Adrenal gland (tissue), 12 donors: ENCODE results near the gene PLCG2. TPM values are rescaled to one million over a fixed set of nuclear protein-coding genes. Genes with fewer than 3 reads are reported as not detected.
A peak's percentile ranks its signal among the peaks of the same experiment; 100 is the strongest.
"Not testable (repeated sequence)": the region's sequence is repeated elsewhere in the genome, so short reads cannot be mapped to it uniquely, and the experiment has no call there.

ENCODE experiments used
- DNase-seq, 7 donors: peaks; one replicate each; pipeline ENCODE4 v3.0.0-alpha.2; 2019 to 2020
- H3K27ac ChIP-seq, 5 donors: fragments of 200-600 bp; sonication (generic) in 4 of 5; 1 replicate in 3 of 5; 2 replicates in 2 of 5; pipeline versions ENCODE4 v1.5.1 to v1.8.0; 2016 to 2020; ENCODE audit warnings: mild to moderate bottlenecking in 1 of 5
- H3K27me3 ChIP-seq: fragments of 200-600 bp; 2 replicates; pipeline ENCODE4 v1.8.0; 2021
- H3K36me3 ChIP-seq, 2 donors: fragments of 200-600 bp; replicated peaks in 1 of 2; 1 replicate in 1 of 2; 2 replicates in 1 of 2; pipeline versions ENCODE4 v1.5.1 to v1.8.0; 2018 to 2022
- H3K4me1 ChIP-seq, 2 donors: fragments of 200-600 bp; replicated peaks in 1 of 2; 1 replicate in 1 of 2; 2 replicates in 1 of 2; pipeline versions ENCODE4 v1.5.1 to v1.8.0; 2018 to 2021
- H3K4me3 ChIP-seq, 4 donors: fragments of 200-600 bp; sonication (generic) in 3 of 4; one replicate each; pipeline ENCODE4 v1.5.1; 2016 to 2018
- H3K9me3 ChIP-seq, 3 donors: fragments of 200-600 bp; sonication (generic) in 1 of 3; replicated peaks in 1 of 3; 1 replicate in 2 of 3; 2 replicates in 1 of 3; pipeline versions ENCODE4 v1.5.1 to v1.8.0; 2016 to 2021
- CTCF ChIP-seq, 6 experiments: fragments of 450-650 bp in 4 of 6; fragments of 200-600 bp in 2 of 6; sonication (generic) in 1 of 6; IDR thresholded peaks; 1 replicate in 5 of 6; 2 replicates in 1 of 6; pipeline versions ENCODE4 v1.5.1 to v1.8.0; 2016 to 2021; ENCODE audit warnings: antibody characterized with exemption in 6 of 6, mild to moderate bottlenecking in 2 of 6, moderate library complexity in 1 of 6
- POLR2A ChIP-seq, 2 donors: fragments of 450-650 bp; IDR thresholded peaks; one replicate each; pipeline ENCODE4 v1.6.1; 2017; ENCODE audit warnings: antibody characterized with exemption in 2 of 2, mild to moderate bottlenecking in 2 of 2, moderate library complexity in 1 of 2
- WGBS, 4 donors: extraction: QIAGEN DNeasy Blood & Tissue Kit in 2 of 4; methylation state at CpG; one replicate each; pipeline versions ENCODE4 v1.1.5 to v1.1.7; 2013 to 2017; 5-methylcytosine and 5-hydroxymethylcytosine counted together
- intact Hi-C, 2 donors: fragments of 100-400 bp; cut with DNase I; formaldehyde crosslinking; loops; one replicate each; pipeline versions ENCODE4 v1.14.1 to v1.15.0; 2022 to 2023
- polyA plus RNA-seq, 3 donors: library from polyadenylated mRNA; stranded (reverse); fragments of 200-250 nt in 2 of 3; fragments of 350-450 nt in 1 of 3; fragmentation: Illumina TruSeq in 1 of 3; extraction: RNeasy Lipid Tissue Mini Kit (QIAGEN cat#74804) in 1 of 3; gene quantifications; one replicate each; pipeline ENCODE4 v1.2.3, GENCODE V29; 2013 to 2014
- total RNA-seq, 9 donors: library from RNA; depleted of rRNA in 4 of 9; stranded (reverse); fragments of >200 nt in 4 of 9; fragments of 120-200 nt in 1 of 9; fragmentation: NEBNext Ultra II Directional in 1 of 9; extraction: Animal tissue kit (Norgen Biotek cat#: 25700) in 1 of 9; gene quantifications; one replicate each; pipeline versions ENCODE4 v1.1.0 to v1.2.4, GENCODE V29; 2013 to 2023
- donor health status: healthy with polysubstance abuse.
- donor health status: Bipolar disorder and iron deficiency.
- donor health status: DM: yes; HTN: yes; CAD: no.
- donor health status: DM: no; HTN: no; CAD: no.
- donor health status: DM: no; HTN: no; CAD: no.
- donor health status: DM: yes; HTN: yes; CAD: no.

The PLCG2 gene
- total and polyA plus RNA-seq, 12 donors, result 4.8 to 47.6 (median 10.9) TPM

GRCh38 chr16:81796583-81797346, 17.7 kb downstream of the PLCG2 start:
- Histone ChIP-seq H3K4me1 (peaks cover 0 to 10% of the 10 kb centered on the region in 2 donors), H3K36me3 (no peaks in the 10 kb centered on the region), H3K4me3 (no peak overlapping the region), H3K9me3 (no peaks in the 10 kb centered on the region), H3K27me3 (no peaks in the 10 kb centered on the region), H3K27ac (no peak overlapping the region)
- DNase-seq, result no peak
- intact Hi-C loops, result no loop called here
- TF ChIP-seq CTCF (IDR thresholded peaks at IDR 0.05), result no peak
- no peak for TF ChIP-seq POLR2A (IDR thresholded peaks at IDR 0.05)
- 73 to 88% (median 86%) methylated on average over 10 of the region's 10 CpGs for WGBS, 4 donors

GRCh38 chr16:81797443-81797842, 18.4 kb downstream of the PLCG2 start:
- intact Hi-C loops, result no loop called here
- no peaks in the 10 kb centered on the region for H3K27me3 ChIP-seq
- H3K27ac ChIP-seq, result no peak overlapping the region
- TF ChIP-seq CTCF (IDR thresholded peaks at IDR 0.05) (no peak), POLR2A (IDR thresholded peaks at IDR 0.05) (no peak)
- WGBS, 4 donors, result 68 to 76% (median 74%) methylated on average over 6 of the region's 6 CpGs
- H3K36me3 ChIP-seq, result no peaks in the 10 kb centered on the region
- peak in 2 of 7 donors; percentile 30 to 62 for DNase-seq
- peaks cover 0 to 10% of the 10 kb centered on the region in 2 donors for H3K4me1 ChIP-seq
- no peaks in the 10 kb centered on the region for H3K9me3 ChIP-seq
- no peak overlapping the region for H3K4me3 ChIP-seq

GRCh38 chr16:81798311-81799137, 19.4 kb downstream of the PLCG2 start:
- Histone ChIP-seq H3K27ac (no peak overlapping the region), H3K4me1 (peaks cover 0 to 10% of the 10 kb centered on the region in 2 donors), H3K27me3 (no peaks in the 10 kb centered on the region), H3K4me3 (no peak overlapping the region), H3K9me3 (no peaks in the 10 kb centered on the region), H3K36me3 (no peaks in the 10 kb centered on the region)
- WGBS, 4 donors, result 56 to 63% (median 62%) methylated on average over 13 to 14 of the region's 14 CpGs
- intact Hi-C loops, result no loop called here
- TF ChIP-seq POLR2A (IDR thresholded peaks at IDR 0.05), result no peak
- no peak for TF ChIP-seq CTCF (IDR thresholded peaks at IDR 0.05)
- no peak for DNase-seq

GRCh38 chr16:81799138-81799504, 20.0 kb downstream of the PLCG2 start:
- no peak overlapping the region for H3K4me3 ChIP-seq
- intact Hi-C loops, result no loop called here
- peaks cover 0 to 10% of the 10 kb centered on the region in 2 donors for H3K4me1 ChIP-seq
- TF ChIP-seq POLR2A (IDR thresholded peaks at IDR 0.05) (no peak), CTCF (IDR thresholded peaks at IDR 0.05) (no peak)
- no peaks in the 10 kb centered on the region for H3K9me3 ChIP-seq
- H3K27me3 ChIP-seq, result no peaks in the 10 kb centered on the region
- 73 to 88% (median 84%) methylated on average over 2 of the region's 2 CpGs for WGBS, 4 donors
- H3K27ac ChIP-seq, result no peak overlapping the region
- H3K36me3 ChIP-seq, result no peaks in the 10 kb centered on the region
- no peak for DNase-seq

GRCh38 chr16:81801724-81802123, 22.6 kb downstream of the PLCG2 start:
- WGBS, 4 donors, result 84 to 98% (median 91%) methylated on average over 5 of the region's 5 CpGs
- H3K36me3 ChIP-seq, DNase-seq, H3K4me1 ChIP-seq, H3K27ac ChIP-seq, intact Hi-C loops, H3K27me3 ChIP-seq, H3K4me3 ChIP-seq, H3K9me3 ChIP-seq: not testable (repeated sequence)
